MM.1S (cell line): Measurements from ENCODE around the gene PPP2R3B.
"Not testable (repeated sequence)": the region's sequence is repeated elsewhere in the genome, so short reads cannot be mapped to it uniquely, and the experiment has no call there.

ENCODE experiments used
- DNase-seq: peaks from one replicate; pipeline ENCODE4 v3.0.0-alpha.2; 2015
- H2AFZ ChIP-seq: fragments of 300-600 bp; sonication (generic); 2 replicates; pipeline ENCODE4 v1.6.0; 2016; ENCODE audit warnings: antibody characterized with exemption, low read length
- H3F3A ChIP-seq: fragments of 300-600 bp; sonication (generic); 2 replicates; pipeline ENCODE4 v1.6.1; 2016; ENCODE audit warnings: mild to moderate bottlenecking, antibody characterized with exemption, low read length, moderate library complexity, mixed read lengths; ENCODE audit not compliant: insufficient read depth
- H3K27ac ChIP-seq: fragments of 300-600 bp; sonication (generic); 2 replicates; pipeline ENCODE4 v1.5.1; 2016; ENCODE audit warnings: mild to moderate bottlenecking, low read length
- H3K27me3 ChIP-seq: fragments of 300-600 bp; sonication (generic); replicated peaks from 2 replicates; pipeline ENCODE4 v1.6.0; 2016; ENCODE audit warnings: low read length; ENCODE audit not compliant: insufficient read depth
- H3K36me3 ChIP-seq: fragments of 300-600 bp; sonication (generic); replicated peaks from 2 replicates; pipeline ENCODE4 v1.6.1; 2016; ENCODE audit warnings: mild to moderate bottlenecking, low read length, mixed read lengths; ENCODE audit not compliant: insufficient read depth
- H3K4me1 ChIP-seq: fragments of 300-600 bp; sonication (generic); 2 replicates; pipeline ENCODE4 v1.6.1; 2016; ENCODE audit warnings: low read length, mixed read lengths
- H3K4me2 ChIP-seq: fragments of 300-600 bp; sonication (generic); 2 replicates; pipeline ENCODE4 v1.6.0; 2016; ENCODE audit warnings: low read depth, low read length
- H3K4me3 ChIP-seq: fragments of 300-600 bp; sonication (generic); 2 replicates; pipeline ENCODE4 v1.5.1; 2016; ENCODE audit warnings: low read length, mixed read lengths
- H3K79me2 ChIP-seq: fragments of 300-600 bp; sonication (generic); 2 replicates; pipeline ENCODE4 v1.6.1; 2016; ENCODE audit warnings: mixed run types, low read length, mixed read lengths
- H3K9ac ChIP-seq: fragments of 300-600 bp; sonication (generic); 2 replicates; pipeline ENCODE4 v1.6.1; 2016; ENCODE audit warnings: low read length, mixed read lengths
- H3K9me2 ChIP-seq: fragments of 300-600 bp; sonication (generic); replicated peaks from 2 replicates; pipeline ENCODE4 v1.6.1; 2016; ENCODE audit warnings: mild to moderate bottlenecking, low read length, mixed read lengths; ENCODE audit not compliant: insufficient read depth
- H3K9me3 ChIP-seq: fragments of 300-600 bp; sonication (generic); replicated peaks from 2 replicates; pipeline ENCODE4 v1.6.1; 2016; ENCODE audit warnings: mild to moderate bottlenecking, low read length, mixed read lengths; ENCODE audit not compliant: insufficient read depth
- H4K20me1 ChIP-seq: fragments of 300-600 bp; sonication (generic); 2 replicates; pipeline ENCODE4 v1.6.1; 2016; ENCODE audit warnings: mild to moderate bottlenecking, low read length, moderate library complexity, mixed read lengths; ENCODE audit not compliant: insufficient read depth
- EZH2 ChIP-seq: fragments of 300-600 bp; sonication (generic); optimal IDR thresholded peaks from 2 replicates; pipeline ENCODE3; 2017; ENCODE audit warnings: low read depth, mild to moderate bottlenecking, antibody characterized with exemption, low read length, mixed read lengths
- EZH2phosphoT487 ChIP-seq: fragments of 300-600 bp; sonication (generic); IDR thresholded peaks from 2 replicates; pipeline ENCODE4 v1.6.1; 2018; ENCODE audit warnings: antibody characterized with exemption, low read length
- TF ChIP-seq, protein P1 (sequence below): fragments of 300-600 bp; sonication (generic); IDR thresholded peaks from 2 replicates; pipeline ENCODE4 v1.5.1; 2016; ENCODE audit warnings: antibody characterized with exemption, low read length, mixed read lengths

The PPP2R3B gene

DNA sequence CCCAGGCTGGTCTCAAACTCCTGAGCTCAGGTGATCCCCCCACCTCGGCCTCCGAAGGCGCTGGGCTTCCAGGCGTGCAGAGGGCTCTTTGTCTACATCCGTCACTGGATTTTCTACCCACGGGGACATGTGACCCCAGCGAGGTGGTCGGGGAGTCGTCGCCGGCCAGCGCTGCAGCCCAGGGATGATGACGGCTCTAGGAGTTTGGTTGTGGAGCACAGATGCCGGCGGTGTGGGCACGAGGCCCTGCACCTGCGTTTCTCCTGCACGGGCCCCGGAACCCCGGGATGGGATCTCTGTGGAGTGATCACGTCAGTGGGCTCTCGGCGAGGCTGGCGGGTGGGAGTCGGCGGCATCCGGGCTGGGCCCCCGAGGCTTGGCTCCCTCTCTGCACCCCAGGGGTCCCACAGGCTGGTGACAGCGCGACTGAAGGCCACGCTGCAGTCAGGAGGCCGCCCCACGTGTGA, 59.0 kb downstream of the PPP2R3B start:
- Histone ChIP-seq H3K4me2 (no peak overlapping the region), H3K79me2 (no peaks in the 10 kb centered on the region), H3K9me3 (no peaks in the 10 kb centered on the region), H3K9me2 (no peaks in the 10 kb centered on the region), H3K27me3 (no peaks in the 10 kb centered on the region), H2AFZ (no peak overlapping the region), H3K4me1 (no peaks in the 10 kb centered on the region), H4K20me1 (no peaks in the 10 kb centered on the region), H3K4me3 (no peak overlapping the region), H3K27ac (no peak overlapping the region), H3K9ac (no peak overlapping the region), H3K36me3 (no peaks in the 10 kb centered on the region), H3F3A (no peaks in the 10 kb centered on the region)
- no peak for DNase-seq
- TF ChIP-seq, protein P1, sequence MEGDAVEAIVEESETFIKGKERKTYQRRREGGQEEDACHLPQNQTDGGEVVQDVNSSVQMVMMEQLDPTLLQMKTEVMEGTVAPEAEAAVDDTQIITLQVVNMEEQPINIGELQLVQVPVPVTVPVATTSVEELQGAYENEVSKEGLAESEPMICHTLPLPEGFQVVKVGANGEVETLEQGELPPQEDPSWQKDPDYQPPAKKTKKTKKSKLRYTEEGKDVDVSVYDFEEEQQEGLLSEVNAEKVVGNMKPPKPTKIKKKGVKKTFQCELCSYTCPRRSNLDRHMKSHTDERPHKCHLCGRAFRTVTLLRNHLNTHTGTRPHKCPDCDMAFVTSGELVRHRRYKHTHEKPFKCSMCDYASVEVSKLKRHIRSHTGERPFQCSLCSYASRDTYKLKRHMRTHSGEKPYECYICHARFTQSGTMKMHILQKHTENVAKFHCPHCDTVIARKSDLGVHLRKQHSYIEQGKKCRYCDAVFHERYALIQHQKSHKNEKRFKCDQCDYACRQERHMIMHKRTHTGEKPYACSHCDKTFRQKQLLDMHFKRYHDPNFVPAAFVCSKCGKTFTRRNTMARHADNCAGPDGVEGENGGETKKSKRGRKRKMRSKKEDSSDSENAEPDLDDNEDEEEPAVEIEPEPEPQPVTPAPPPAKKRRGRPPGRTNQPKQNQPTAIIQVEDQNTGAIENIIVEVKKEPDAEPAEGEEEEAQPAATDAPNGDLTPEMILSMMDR, result no peak
- TF ChIP-seq EZH2 (no peak), EZH2phosphoT487 (no peak)

- DNase-seq, H3K4me1 ChIP-seq, H3F3A ChIP-seq, H3K9ac ChIP-seq, H4K20me1 ChIP-seq, H3K27ac ChIP-seq, H3K36me3 ChIP-seq, H3K9me2 ChIP-seq, H3K27me3 ChIP-seq, H3K4me2 ChIP-seq, H3K79me2 ChIP-seq, H3K4me3 ChIP-seq, H3K9me3 ChIP-seq, H2AFZ ChIP-seq: not testable (repeated sequence)
These were observed 62.0 kb downstream of the PPP2R3B start for GRCh38 chrX:324664-325063.

DNA sequence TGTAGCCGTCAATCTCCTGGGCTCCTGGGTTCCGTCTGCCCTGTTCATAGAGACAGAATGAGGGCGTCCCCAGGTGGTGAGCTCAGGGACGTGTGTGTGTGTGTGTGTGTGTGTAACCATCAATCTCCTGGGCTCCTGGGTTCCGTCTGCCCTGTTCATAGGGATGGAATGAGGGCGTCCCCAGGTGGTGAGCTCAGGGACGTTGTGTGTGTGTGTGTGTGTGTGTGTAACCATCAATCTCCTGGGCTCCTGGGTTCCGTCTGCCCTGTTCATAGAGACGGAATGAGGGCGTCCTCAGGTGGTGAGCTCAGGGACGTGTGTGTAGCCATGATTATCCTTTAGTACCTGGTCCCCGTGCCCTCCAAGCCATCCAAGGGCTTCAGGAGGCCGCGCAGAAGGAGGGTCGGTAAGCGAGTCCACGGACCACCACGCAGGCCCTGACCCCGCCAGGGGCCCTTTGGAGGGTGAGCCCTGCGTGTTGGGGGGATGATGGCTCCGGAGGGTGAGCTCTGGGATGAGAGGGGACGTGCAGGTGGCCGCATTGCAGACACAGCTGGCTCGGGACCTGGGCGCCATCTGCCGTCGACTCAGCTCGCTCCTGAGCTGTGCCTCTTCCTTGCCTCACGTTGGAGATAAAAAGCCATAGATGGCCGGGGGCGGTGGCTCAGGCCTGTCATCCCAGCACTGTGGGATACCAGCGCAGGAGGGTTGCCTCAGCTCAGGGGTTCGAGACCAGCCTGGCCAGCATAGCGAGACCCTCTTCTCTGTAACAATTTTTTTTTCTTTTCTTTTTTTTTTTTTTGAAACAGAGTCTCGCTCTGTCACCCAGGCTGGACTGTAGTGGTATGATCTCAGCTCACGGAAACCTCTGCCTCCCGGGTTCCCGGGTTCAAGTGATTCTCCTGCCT, 62.7 kb downstream of the PPP2R3B start:
- Histone ChIP-seq H3K4me2 (no peak overlapping the region), H3K9me3 (no peaks in the 10 kb centered on the region), H3F3A (no peaks in the 10 kb centered on the region), H3K79me2 (peaks cover 6% of the 10 kb centered on the region), H3K9me2 (no peaks in the 10 kb centered on the region), H3K27ac (no peak overlapping the region), H3K9ac (no peak overlapping the region), H3K4me3 (no peak overlapping the region), H4K20me1 (no peaks in the 10 kb centered on the region), H3K27me3 (no peaks in the 10 kb centered on the region), H3K4me1 (no peaks in the 10 kb centered on the region), H3K36me3 (no peaks in the 10 kb centered on the region), H2AFZ (no peak overlapping the region)
- no peak for TF ChIP-seq EZH2
- TF ChIP-seq, protein P1, result no peak
- no peak for TF ChIP-seq EZH2phosphoT487
- peak; percentile 38 for DNase-seq
